SK-N-SH treated with all-trans-retinoic acid at 6 μM for 48 hours (cell line): Measurements from ENCODE around the gene IFI30.

Experiments used
- ATAC-seq: fragments of 200-7000 bp; cut with Tn5 transposase; 3 replicates; pipeline ENCODE4 v1.9.1; 2020; ENCODE audit warnings: mild to moderate bottlenecking, moderate library complexity
- BACH2 ChIP-seq: fragments of 250-450 bp; sonication (Bioruptor Pico); IDR thresholded peaks from 2 replicates; pipeline ENCODE4 v1.9.0; 2021; ENCODE audit warnings: mild to moderate bottlenecking, borderline replicate concordance
- CSDC2 ChIP-seq: fragments of 250-450 bp; sonication (Bioruptor Pico); IDR thresholded peaks from 2 replicates; pipeline ENCODE4 v1.5.0; 2020; ENCODE audit warnings: mild to moderate bottlenecking, moderate library complexity
- CSRNP3 ChIP-seq: fragments of 250-450 bp; sonication (Bioruptor Pico); IDR thresholded peaks from 2 replicates; pipeline ENCODE4 v1.5.1; 2021; ENCODE audit warnings: mild to moderate bottlenecking, moderate library complexity
- ESRRG ChIP-seq: fragments of 250-450 bp; sonication (Bioruptor Pico); IDR thresholded peaks from 2 replicates; pipeline ENCODE4 v1.6.1; 2021; ENCODE audit warnings: mild to moderate bottlenecking
- GLIS3 ChIP-seq: fragments of 250-450 bp; sonication (Bioruptor Pico); IDR thresholded peaks from 2 replicates; pipeline ENCODE4 v1.5.0; 2020; ENCODE audit warnings: mild to moderate bottlenecking, moderate library complexity
- ISL1 ChIP-seq: fragments of 250-450 bp; sonication (Bioruptor Pico); IDR thresholded peaks from 2 replicates; pipeline ENCODE4 v2.1.2; 2022; ENCODE audit warnings: mild to moderate bottlenecking, moderate library complexity
- OSR1 ChIP-seq: fragments of 250-450 bp; sonication (Bioruptor Pico); IDR thresholded peaks from 2 replicates; pipeline ENCODE4 v1.8.0; 2022; ENCODE audit warnings: moderate library complexity, mild to moderate bottlenecking, inconsistent platforms
- PATZ1 ChIP-seq: fragments of 250-450 bp; sonication (Bioruptor Pico); IDR thresholded peaks from 2 replicates; pipeline ENCODE4 v1.8.0; 2020; ENCODE audit warnings: mild to moderate bottlenecking, moderate library complexity, borderline replicate concordance
- PPARA ChIP-seq: fragments of 250-450 bp; sonication (Bioruptor Pico); IDR thresholded peaks from 2 replicates; pipeline ENCODE4 v1.5.0; 2020; ENCODE audit warnings: mild to moderate bottlenecking, borderline replicate concordance
- RARB ChIP-seq: fragments of 250-450 bp; sonication (Bioruptor Pico); IDR thresholded peaks from 2 replicates; pipeline ENCODE4 v1.8.0; 2021; ENCODE audit warnings: mild to moderate bottlenecking, moderate library complexity
- SNAI2 ChIP-seq: fragments of 250-450 bp; sonication (Bioruptor Pico); IDR thresholded peaks from 2 replicates; pipeline ENCODE4 v1.5.0; 2020; ENCODE audit warnings: mild to moderate bottlenecking, moderate library complexity
- TCF4 ChIP-seq: fragments of 250-450 bp; sonication (Bioruptor Pico); IDR thresholded peaks from 2 replicates; pipeline ENCODE4 v1.8.0; 2021; ENCODE audit warnings: mild to moderate bottlenecking, moderate library complexity, borderline replicate concordance
- TOX ChIP-seq: fragments of 250-450 bp; sonication (Bioruptor Pico); IDR thresholded peaks from 2 replicates; pipeline ENCODE4 v1.8.0; 2021; ENCODE audit warnings: mild to moderate bottlenecking, moderate library complexity, borderline replicate concordance
- ZC3H10 ChIP-seq: fragments of 250-450 bp; sonication (Bioruptor Pico); IDR thresholded peaks from 2 replicates; pipeline ENCODE4 v1.5.1; 2021; ENCODE audit warnings: mild to moderate bottlenecking, moderate library complexity
- ZFP30 ChIP-seq: fragments of 450-650 bp; formaldehyde crosslinking; IDR thresholded peaks from 2 replicates; pipeline ENCODE4 v1.5.0; 2022; ENCODE audit warnings: mild to moderate bottlenecking, moderate library complexity
- ZNF565 ChIP-seq: fragments of 450-650 bp; formaldehyde crosslinking; conservative IDR thresholded peaks from 2 replicates; pipeline ENCODE4 v1.5.0; 2020; ENCODE audit warnings: low read depth, mild to moderate bottlenecking, moderate library complexity
- ZNF70 ChIP-seq: fragments of 450-650 bp; formaldehyde crosslinking; IDR thresholded peaks from 2 replicates; pipeline ENCODE4 v1.5.0; 2020; ENCODE audit warnings: mild to moderate bottlenecking, moderate library complexity
- ZNF8 ChIP-seq: fragments of 450-650 bp; formaldehyde crosslinking; IDR thresholded peaks from 2 replicates; pipeline ENCODE4 v1.5.0; 2020; ENCODE audit warnings: mild to moderate bottlenecking, moderate library complexity
- TF ChIP-seq, protein P1 (sequence below): fragments of 250-450 bp; sonication (Bioruptor Pico); IDR thresholded peaks from 2 replicates; pipeline ENCODE4 v1.5.0; 2020; ENCODE audit warnings: mild to moderate bottlenecking, moderate library complexity
- TF ChIP-seq, protein P2 (sequence below): fragments of 250-450 bp; sonication (Bioruptor Pico); IDR thresholded peaks from 2 replicates; pipeline ENCODE4 v1.8.0; 2021; ENCODE audit warnings: low read depth, mild to moderate bottlenecking, moderate library complexity, borderline replicate concordance

Gene IFI30

GRCh38 chr19:18130523-18131242 lies 42.9 kb upstream of the IFI30 start:
- ATAC-seq: no peak
- TF ChIP-seq ESRRG (CRISPR knock-in tag) (no peak), ZFP30 (no peak), ZNF565 (no peak), ZC3H10 (CRISPR knock-in tag) (no peak), TCF4 (CRISPR knock-in tag) (no peak), TOX (CRISPR knock-in tag) (no peak), OSR1 (CRISPR knock-in tag) (no peak), ISL1 (no peak), CSRNP3 (no peak), ZNF70 (CRISPR knock-in tag) (no peak), SNAI2 (CRISPR knock-in tag) (no peak), BACH2 (CRISPR knock-in tag) (no peak), CSDC2 (CRISPR knock-in tag) (no peak), GLIS3 (CRISPR knock-in tag) (no peak), RARB (CRISPR knock-in tag) (no peak), PPARA (no peak), ZNF8 (no peak), PATZ1 (CRISPR knock-in tag) (no peak)
- TF ChIP-seq, protein P1, sequence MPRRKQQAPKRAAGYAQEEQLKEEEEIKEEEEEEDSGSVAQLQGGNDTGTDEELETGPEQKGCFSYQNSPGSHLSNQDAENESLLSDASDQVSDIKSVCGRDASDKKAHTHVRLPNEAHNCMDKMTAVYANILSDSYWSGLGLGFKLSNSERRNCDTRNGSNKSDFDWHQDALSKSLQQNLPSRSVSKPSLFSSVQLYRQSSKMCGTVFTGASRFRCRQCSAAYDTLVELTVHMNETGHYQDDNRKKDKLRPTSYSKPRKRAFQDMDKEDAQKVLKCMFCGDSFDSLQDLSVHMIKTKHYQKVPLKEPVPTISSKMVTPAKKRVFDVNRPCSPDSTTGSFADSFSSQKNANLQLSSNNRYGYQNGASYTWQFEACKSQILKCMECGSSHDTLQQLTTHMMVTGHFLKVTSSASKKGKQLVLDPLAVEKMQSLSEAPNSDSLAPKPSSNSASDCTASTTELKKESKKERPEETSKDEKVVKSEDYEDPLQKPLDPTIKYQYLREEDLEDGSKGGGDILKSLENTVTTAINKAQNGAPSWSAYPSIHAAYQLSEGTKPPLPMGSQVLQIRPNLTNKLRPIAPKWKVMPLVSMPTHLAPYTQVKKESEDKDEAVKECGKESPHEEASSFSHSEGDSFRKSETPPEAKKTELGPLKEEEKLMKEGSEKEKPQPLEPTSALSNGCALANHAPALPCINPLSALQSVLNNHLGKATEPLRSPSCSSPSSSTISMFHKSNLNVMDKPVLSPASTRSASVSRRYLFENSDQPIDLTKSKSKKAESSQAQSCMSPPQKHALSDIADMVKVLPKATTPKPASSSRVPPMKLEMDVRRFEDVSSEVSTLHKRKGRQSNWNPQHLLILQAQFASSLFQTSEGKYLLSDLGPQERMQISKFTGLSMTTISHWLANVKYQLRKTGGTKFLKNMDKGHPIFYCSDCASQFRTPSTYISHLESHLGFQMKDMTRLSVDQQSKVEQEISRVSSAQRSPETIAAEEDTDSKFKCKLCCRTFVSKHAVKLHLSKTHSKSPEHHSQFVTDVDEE (CRISPR knock-in tag): no peak
- TF ChIP-seq, protein P2, sequence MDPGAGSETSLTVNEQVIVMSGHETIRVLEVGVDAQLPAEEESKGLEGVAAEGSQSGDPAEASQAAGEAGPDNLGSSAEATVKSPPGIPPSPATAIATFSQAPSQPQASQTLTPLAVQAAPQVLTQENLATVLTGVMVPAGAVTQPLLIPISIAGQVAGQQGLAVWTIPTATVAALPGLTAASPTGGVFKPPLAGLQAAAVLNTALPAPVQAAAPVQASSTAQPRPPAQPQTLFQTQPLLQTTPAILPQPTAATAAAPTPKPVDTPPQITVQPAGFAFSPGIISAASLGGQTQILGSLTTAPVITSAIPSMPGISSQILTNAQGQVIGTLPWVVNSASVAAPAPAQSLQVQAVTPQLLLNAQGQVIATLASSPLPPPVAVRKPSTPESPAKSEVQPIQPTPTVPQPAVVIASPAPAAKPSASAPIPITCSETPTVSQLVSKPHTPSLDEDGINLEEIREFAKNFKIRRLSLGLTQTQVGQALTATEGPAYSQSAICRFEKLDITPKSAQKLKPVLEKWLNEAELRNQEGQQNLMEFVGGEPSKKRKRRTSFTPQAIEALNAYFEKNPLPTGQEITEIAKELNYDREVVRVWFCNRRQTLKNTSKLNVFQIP (CRISPR knock-in tag): no peak

GRCh38 chr19:18131841-18132596 lies 41.6 kb upstream of the IFI30 start:
- no peak for ATAC-seq
- TF ChIP-seq ISL1: no peak
- no peak for TF ChIP-seq ZNF565
- TF ChIP-seq RARB (CRISPR knock-in tag): no peak
- no peak for TF ChIP-seq BACH2 (CRISPR knock-in tag)
- no peak for TF ChIP-seq SNAI2 (CRISPR knock-in tag)
- TF ChIP-seq PATZ1 (CRISPR knock-in tag): no peak
- no peak for TF ChIP-seq ZNF8
